OCI-LY3 (cell line): ENCODE results near the gene CHID1.

Experiments used
- H2AFZ ChIP-seq: fragments of 200-600, 300-600 bp; shearing (Covaris generic); 2 replicates; pipeline ENCODE4 v1.6.0; 2014; ENCODE audit warnings: antibody characterized with exemption, low read depth, low read length
- H3K27ac ChIP-seq: fragments of 200-600, 300-600 bp; sonication (generic); 2 replicates; pipeline ENCODE4 v1.5.1; 2014; ENCODE audit warnings: mild to moderate bottlenecking, low read length, moderate library complexity, mixed read lengths
- H3K27me3 ChIP-seq: fragments of 200-600, 300-600 bp; sonication (generic); 2 replicates; pipeline ENCODE4 v1.6.1; 2014; ENCODE audit warnings: low read depth, low read length, mixed read lengths
- H3K36me3 ChIP-seq: fragments of 200-600, 300-600 bp; sonication (generic); replicated peaks from 2 replicates; pipeline ENCODE3; 2014; ENCODE audit warnings: low read depth, low read length, mixed read lengths
- H3K4me1 ChIP-seq: fragments of 300-600, 200-600 bp; sonication (generic); 2 replicates; pipeline ENCODE4 v1.6.1; 2014; ENCODE audit warnings: low read length, mixed read lengths
- H3K4me2 ChIP-seq: fragments of 200-600, 300-600 bp; sonication (generic); 2 replicates; pipeline ENCODE4 v1.6.1; 2014; ENCODE audit warnings: low read length, mixed read lengths
- H3K4me3 ChIP-seq: fragments of 300-600, 200-600 bp; sonication (generic); 2 replicates; pipeline ENCODE4 v1.5.1; 2014; ENCODE audit warnings: antibody characterized with exemption, mild to moderate bottlenecking, low read length, moderate library complexity
- H3K79me2 ChIP-seq: fragments of 300-600, 200-600 bp; shearing (Covaris generic); 2 replicates; pipeline ENCODE4 v1.6.1; 2014; ENCODE audit warnings: mild to moderate bottlenecking, low read length, mixed read lengths
- H3K9ac ChIP-seq: fragments of 300-600, 200-600 bp; shearing (Covaris generic); 2 replicates; pipeline ENCODE4 v1.6.0; 2014; ENCODE audit warnings: mild to moderate bottlenecking, low read length, moderate library complexity
- H3K9me3 ChIP-seq: fragments of 200-600, 300-600 bp; shearing (Covaris generic); 2 replicates; pipeline ENCODE4 v1.6.1; 2014; ENCODE audit warnings: low read length, mixed read lengths; ENCODE audit not compliant: insufficient read depth
- H4K20me1 ChIP-seq: fragments of 200-600, 300-600 bp; sonication (generic); 2 replicates; pipeline ENCODE4 v1.6.1; 2016; ENCODE audit warnings: low read length, mixed read lengths; ENCODE audit not compliant: insufficient read depth
- EZH2phosphoT487 ChIP-seq: fragments of 200-600 bp; shearing (Covaris generic); IDR thresholded peaks from 2 replicates; pipeline ENCODE4 v1.6.1; 2018; ENCODE audit warnings: antibody characterized with exemption, mixed run types, low read depth
- TF ChIP-seq, protein P1 (sequence below): fragments of 200-600, 300-600 bp; sonication (generic); IDR thresholded peaks from 2 replicates; pipeline ENCODE4 v1.5.1; 2014; ENCODE audit warnings: antibody characterized with exemption, low read length, low read depth

The CHID1 gene

GRCh38 chr11:901452-902061 is 9.1 kb downstream of the CHID1 start:
- peaks cover 27% of the 10 kb centered on the region for H3K36me3 ChIP-seq
- no peak overlapping the region for H3K4me3 ChIP-seq
- H3K9ac ChIP-seq = no peak overlapping the region
- TF ChIP-seq, protein P1, sequence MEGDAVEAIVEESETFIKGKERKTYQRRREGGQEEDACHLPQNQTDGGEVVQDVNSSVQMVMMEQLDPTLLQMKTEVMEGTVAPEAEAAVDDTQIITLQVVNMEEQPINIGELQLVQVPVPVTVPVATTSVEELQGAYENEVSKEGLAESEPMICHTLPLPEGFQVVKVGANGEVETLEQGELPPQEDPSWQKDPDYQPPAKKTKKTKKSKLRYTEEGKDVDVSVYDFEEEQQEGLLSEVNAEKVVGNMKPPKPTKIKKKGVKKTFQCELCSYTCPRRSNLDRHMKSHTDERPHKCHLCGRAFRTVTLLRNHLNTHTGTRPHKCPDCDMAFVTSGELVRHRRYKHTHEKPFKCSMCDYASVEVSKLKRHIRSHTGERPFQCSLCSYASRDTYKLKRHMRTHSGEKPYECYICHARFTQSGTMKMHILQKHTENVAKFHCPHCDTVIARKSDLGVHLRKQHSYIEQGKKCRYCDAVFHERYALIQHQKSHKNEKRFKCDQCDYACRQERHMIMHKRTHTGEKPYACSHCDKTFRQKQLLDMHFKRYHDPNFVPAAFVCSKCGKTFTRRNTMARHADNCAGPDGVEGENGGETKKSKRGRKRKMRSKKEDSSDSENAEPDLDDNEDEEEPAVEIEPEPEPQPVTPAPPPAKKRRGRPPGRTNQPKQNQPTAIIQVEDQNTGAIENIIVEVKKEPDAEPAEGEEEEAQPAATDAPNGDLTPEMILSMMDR = no peak
- no peak for TF ChIP-seq EZH2phosphoT487
- no peaks in the 10 kb centered on the region for H3K9me3 ChIP-seq
- no peaks in the 10 kb centered on the region for H3K27me3 ChIP-seq
- H2AFZ ChIP-seq = no peak overlapping the region
- peaks cover 6% of the 10 kb centered on the region for H3K79me2 ChIP-seq
- no peak overlapping the region for H3K4me2 ChIP-seq
- H4K20me1 ChIP-seq = no peaks in the 10 kb centered on the region
- H3K27ac ChIP-seq = no peak overlapping the region
- H3K4me1 ChIP-seq = no peaks in the 10 kb centered on the region

- Histone ChIP-seq H3K27me3 (no peaks in the 10 kb centered on the region), H3K36me3 (peaks cover 22% of the 10 kb centered on the region), H3K79me2 (0 out of 2 replicates have a peak, but pooled peaks cover 3% of the 10 kb centered on the region), H3K27ac (no peak overlapping the region), H2AFZ (no peak overlapping the region), H3K4me2 (no peak overlapping the region), H3K9me3 (no peaks in the 10 kb centered on the region), H4K20me1 (no peaks in the 10 kb centered on the region), H3K4me1 (no peaks in the 10 kb centered on the region), H3K9ac (no peak overlapping the region), H3K4me3 (no peak overlapping the region)
- no peak for TF ChIP-seq EZH2phosphoT487
- TF ChIP-seq, protein P1 = no peak
Measured at GRCh38 chr11:900545-900944, 10.1 kb downstream of the CHID1 start.

- Histone ChIP-seq H3K27ac (no peak overlapping the region), H3K36me3 (peaks cover 22% of the 10 kb centered on the region), H4K20me1 (no peaks in the 10 kb centered on the region)
Measured at GRCh38 chr11:899724-900123, 10.9 kb downstream of the CHID1 start.

GRCh38 chr11:898540-899190 is 11.9 kb downstream of the CHID1 start:
- no peak overlapping the region for H3K4me2 ChIP-seq
- peaks cover 13% of the 10 kb centered on the region for H3K36me3 ChIP-seq
- no peak overlapping the region for H3K4me3 ChIP-seq
- H2AFZ ChIP-seq = no peak overlapping the region
- no peak for TF ChIP-seq EZH2phosphoT487
- TF ChIP-seq, protein P1 = no peak
- H3K27ac ChIP-seq = no peak overlapping the region
- no peaks in the 10 kb centered on the region for H3K9me3 ChIP-seq
- no peaks in the 10 kb centered on the region for H4K20me1 ChIP-seq
- no peak overlapping the region for H3K9ac ChIP-seq
- no peaks in the 10 kb centered on the region for H3K4me1 ChIP-seq
- no peaks in the 10 kb centered on the region for H3K79me2 ChIP-seq
- no peaks in the 10 kb centered on the region for H3K27me3 ChIP-seq

More at GRCh38 chr11:899724-900123, 10.9 kb downstream of the CHID1 start:
- TF ChIP-seq EZH2phosphoT487 = no peak
- TF ChIP-seq, protein P1 = no peak
- H3K4me2 ChIP-seq = no peak overlapping the region
- no peaks in the 10 kb centered on the region for H3K27me3 ChIP-seq
- no peaks in the 10 kb centered on the region for H3K79me2 ChIP-seq
- no peak overlapping the region for H2AFZ ChIP-seq
- H3K9ac ChIP-seq = no peak overlapping the region
- no peaks in the 10 kb centered on the region for H3K9me3 ChIP-seq
- H3K4me1 ChIP-seq = no peaks in the 10 kb centered on the region
- H3K4me3 ChIP-seq = no peak overlapping the region
